OCI-LY7 (cell line): ENCODE measurements around the gene SMG9. TPM values are rescaled to one million over a fixed set of nuclear protein-coding genes. Genes with fewer than 3 reads are reported as not detected.
"Not testable (repeated sequence)": the region's sequence is repeated elsewhere in the genome, so short reads cannot be mapped to it uniquely, and the experiment has no call there.

Experiments
- BruUV-seq: library from RNA; stranded (reverse); fragments of 400-500 nt; replicated peaks from 2 replicates; lab custom pipeline; 2021; lab: Mats Ljungman, UMichigan
- CTCF ChIA-PET: fragments of 300-600 bp; sonication (Branson Sonifier 250); formaldehyde crosslinking; loops from one replicate; lab custom pipeline; 2022; ENCODE audit warnings: antibody characterized with exemption; ENCODE audit not compliant: unreplicated experiment; lab: Charles Lee
- POLR2A ChIA-PET: fragments of 300-600 bp; sonication (Branson Sonifier 250); formaldehyde crosslinking; loops from one replicate; lab custom pipeline; 2022; ENCODE audit warnings: antibody characterized with exemption; lab: Charles Lee
- DNase-seq: peaks from one replicate; pipeline ENCODE4 v3.0.0-alpha.2; 2015; ENCODE audit warnings: low spot score
- H2AFZ ChIP-seq: fragments of 200-600 bp; sonication (generic), shearing (Covaris generic); 2 replicates; pipeline ENCODE4 v1.6.1; 2014; ENCODE audit warnings: mild to moderate bottlenecking, antibody characterized with exemption, low read length, moderate library complexity
- H3K27ac ChIP-seq: fragments of 200-600 bp; sonication (generic); 2 replicates; pipeline ENCODE4 v1.5.1; 2014; ENCODE audit warnings: mixed run types, low read depth, mild to moderate bottlenecking, moderate library complexity, low read length, inconsistent platforms; ENCODE audit not compliant: poor library complexity, severe bottlenecking
- H3K36me3 ChIP-seq: fragments of 200-600 bp; sonication (generic); 2 replicates; pipeline ENCODE4 v1.6.1; 2014; ENCODE audit warnings: mild to moderate bottlenecking, antibody characterized with exemption, low read length, moderate library complexity, mixed read lengths; ENCODE audit not compliant: insufficient read depth
- H3K4me1 ChIP-seq: fragments of 200-600 bp; sonication (generic); 2 replicates; pipeline ENCODE4 v1.5.1; 2014; ENCODE audit warnings: mild to moderate bottlenecking, low read length; ENCODE audit not compliant: insufficient read depth, poor library complexity, severe bottlenecking
- H3K4me2 ChIP-seq: fragments of 200-600 bp; sonication (generic); 2 replicates; pipeline ENCODE4 v1.6.1; 2014; ENCODE audit warnings: mild to moderate bottlenecking, low read length
- H3K4me3 ChIP-seq: fragments of 200-600 bp; sonication (generic); 2 replicates; pipeline ENCODE4 v1.5.1; 2014; ENCODE audit warnings: mild to moderate bottlenecking, low read depth, low read length; ENCODE audit not compliant: poor library complexity, severe bottlenecking
- H3K79me2 ChIP-seq: fragments of 200-600 bp; sonication (generic); 2 replicates; pipeline ENCODE4 v1.6.1; 2016; ENCODE audit warnings: low read depth, mild to moderate bottlenecking, low read length, moderate library complexity, mixed read lengths; ENCODE audit not compliant: insufficient read depth
- H3K9me2 ChIP-seq: fragments of 200-600 bp; sonication (generic); 2 replicates; pipeline ENCODE4 v1.6.1; 2016; ENCODE audit warnings: mild to moderate bottlenecking, low read length, mixed read lengths; ENCODE audit not compliant: insufficient read depth
- H3K9me3 ChIP-seq: fragments of 200-600 bp; sonication (generic); 2 replicates; pipeline ENCODE4 v1.6.1; 2014; ENCODE audit warnings: mild to moderate bottlenecking, mixed run types, low read length, mixed read lengths
- H4K20me1 ChIP-seq: fragments of 200-600 bp; sonication (generic); 2 replicates; pipeline ENCODE4 v1.6.1; 2014; ENCODE audit warnings: mild to moderate bottlenecking, antibody characterized with exemption, low read length, moderate library complexity, mixed read lengths; ENCODE audit not compliant: insufficient read depth
- EZH2phosphoT487 ChIP-seq: fragments of 200-600 bp; sonication (generic); IDR thresholded peaks from 2 replicates; pipeline ENCODE4 v1.6.1; 2018; ENCODE audit warnings: low read depth, borderline replicate concordance, mild to moderate bottlenecking, mixed run types, antibody characterized with exemption, low read length, moderate library complexity, mixed read lengths
- intact Hi-C: fragments of 100-400 bp; cut with micrococcal nuclease; formaldehyde crosslinking; loops from one replicate; pipeline ENCODE4 v1.10.0; 2022; ENCODE audit not compliant: unreplicated experiment
- total RNA-seq, 2 experiments: library from RNA; depleted of rRNA in 1 of 2; stranded (reverse); fragments of >200 nt in 1 of 2; shearing (Covaris generic) in 1 of 2; gene quantifications; 2 replicates each; pipeline ENCODE4 v1.2.3, GENCODE V29; 2014 to 2022
- TF ChIP-seq, protein P1 (sequence below): fragments of 200-600 bp; sonication (generic); conservative IDR thresholded peaks from 2 replicates; pipeline ENCODE4 v1.5.1; 2014; ENCODE audit warnings: mild to moderate bottlenecking, antibody characterized with exemption, low read length, moderate library complexity, mixed read lengths

SMG9 gene
- total RNA-seq, 2 experiments from 2014 or later: 65.6 to 75.5 TPM

DNA sequence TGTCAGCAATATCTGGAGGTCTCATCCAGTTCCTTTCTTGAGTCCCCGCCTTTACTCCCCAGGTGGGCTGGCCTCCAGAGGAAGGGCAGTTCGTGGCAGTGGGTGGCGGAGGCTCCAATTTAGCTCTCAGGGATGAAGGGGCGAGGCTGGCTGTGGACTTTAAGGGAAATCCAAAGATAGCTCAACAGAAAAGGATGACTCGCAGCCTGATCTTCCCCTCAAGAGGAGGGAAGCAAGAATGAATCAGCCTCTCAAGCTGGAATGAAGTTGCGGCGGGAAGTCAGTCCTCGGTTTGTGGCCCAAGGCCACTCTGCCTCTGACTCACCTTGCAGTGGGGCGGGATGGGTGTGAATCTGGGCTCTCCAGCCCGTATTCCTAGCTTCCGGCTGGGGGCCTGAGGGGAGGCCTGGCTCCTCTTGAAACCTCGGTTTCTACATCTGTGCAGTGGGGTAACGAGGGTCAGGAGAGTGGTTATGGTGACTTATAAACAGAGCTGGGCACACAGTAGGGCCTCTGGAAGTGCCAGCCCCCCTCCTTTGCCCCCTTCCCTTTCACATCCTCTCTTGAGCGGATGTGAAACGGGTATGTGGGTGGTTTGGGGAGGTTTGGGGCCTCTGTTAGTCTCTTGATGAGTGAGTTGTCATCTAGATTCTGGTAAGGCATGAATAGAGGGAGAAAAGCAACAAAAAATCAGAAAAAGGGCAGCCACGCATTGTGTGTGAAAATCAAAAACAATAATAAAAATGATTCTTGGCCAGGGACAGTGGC is 10.5 kb upstream of the SMG9 start:
- BruUV-seq: no TSS peak
- POLR2A ChIA-PET: interaction anchor here (1.9 to 6.7 kb wide), 2 partner anchors 10 to 13 kb away, joined by 17 to 49 read pairs; partner anchors contain the start of genes KCNN4 and SMG9
- peaks cover 74% of the 10 kb centered on the region for H3K4me1 ChIP-seq

GRCh38 chr19:43764684-43765083 is 9.9 kb upstream of the SMG9 start:
- Histone ChIP-seq H3K27ac (peak overlapping the region; percentile 96), H3K4me3 (peak overlapping the region; percentile 22), H3K4me1 (peaks cover 79% of the 10 kb centered on the region), H3K4me2 (peak overlapping the region; percentile 81), H3K36me3 (peaks cover 50% of the 10 kb centered on the region)
- ChIA-PET CTCF (interaction anchor here (3.6 kb wide), 1 partner anchor 13 kb away, joined by 18 read pairs; no protein-coding TSS in a partner anchor), POLR2A (interaction anchor here (1.9 to 6.7 kb wide), 2 partner anchors 9 to 14 kb away, joined by 17 to 49 read pairs; partner anchors contain the start of genes KCNN4 and SMG9)
- H3K9me2 ChIP-seq, H2AFZ ChIP-seq, H3K9me3 ChIP-seq, H4K20me1 ChIP-seq, H3K79me2 ChIP-seq, BruUV-seq, DNase-seq: not testable (repeated sequence)
- intact Hi-C loops: loop anchor here (1.0 kb wide), 2 partner anchors 9 to 14 kb away; no protein-coding TSS in a partner anchor

More for the DNA sequence above, 10.5 kb upstream of the SMG9 start:
- CTCF ChIA-PET: interaction anchor here (3.6 kb wide), 1 partner anchor 13 kb away, joined by 18 read pairs; no protein-coding TSS in a partner anchor
- DNase-seq: peak; percentile 88
- Histone ChIP-seq H3K4me3 (peak overlapping the region; percentile 56), H3K36me3 (peaks cover 56% of the 10 kb centered on the region), H3K9me3 (no peaks in the 10 kb centered on the region), H3K9me2 (no peaks in the 10 kb centered on the region), H4K20me1 (no peaks in the 10 kb centered on the region), H2AFZ (no peak overlapping the region), H3K79me2 (no peaks in the 10 kb centered on the region), H3K4me2 (peak overlapping the region; percentile 81), H3K27ac (peak overlapping the region; percentile 96)
- no peak for TF ChIP-seq EZH2phosphoT487
- TF ChIP-seq, protein P1, sequence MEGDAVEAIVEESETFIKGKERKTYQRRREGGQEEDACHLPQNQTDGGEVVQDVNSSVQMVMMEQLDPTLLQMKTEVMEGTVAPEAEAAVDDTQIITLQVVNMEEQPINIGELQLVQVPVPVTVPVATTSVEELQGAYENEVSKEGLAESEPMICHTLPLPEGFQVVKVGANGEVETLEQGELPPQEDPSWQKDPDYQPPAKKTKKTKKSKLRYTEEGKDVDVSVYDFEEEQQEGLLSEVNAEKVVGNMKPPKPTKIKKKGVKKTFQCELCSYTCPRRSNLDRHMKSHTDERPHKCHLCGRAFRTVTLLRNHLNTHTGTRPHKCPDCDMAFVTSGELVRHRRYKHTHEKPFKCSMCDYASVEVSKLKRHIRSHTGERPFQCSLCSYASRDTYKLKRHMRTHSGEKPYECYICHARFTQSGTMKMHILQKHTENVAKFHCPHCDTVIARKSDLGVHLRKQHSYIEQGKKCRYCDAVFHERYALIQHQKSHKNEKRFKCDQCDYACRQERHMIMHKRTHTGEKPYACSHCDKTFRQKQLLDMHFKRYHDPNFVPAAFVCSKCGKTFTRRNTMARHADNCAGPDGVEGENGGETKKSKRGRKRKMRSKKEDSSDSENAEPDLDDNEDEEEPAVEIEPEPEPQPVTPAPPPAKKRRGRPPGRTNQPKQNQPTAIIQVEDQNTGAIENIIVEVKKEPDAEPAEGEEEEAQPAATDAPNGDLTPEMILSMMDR: no peak
- intact Hi-C loops: loop anchor here (1.0 kb wide), 2 partner anchors 10 to 13 kb away; no protein-coding TSS in a partner anchor

GRCh38 chr19:43763473-43763939 is 8.7 kb upstream of the SMG9 start:
- peak overlapping the region; percentile 19; the same call in 1 of the 2 replicates for H3K4me2 ChIP-seq
- no peaks in the 10 kb centered on the region for H3K79me2 ChIP-seq
- CTCF ChIA-PET: interaction anchor here (3.6 kb wide), 1 partner anchor 15 kb away, joined by 18 read pairs; no protein-coding TSS in a partner anchor
- no peaks in the 10 kb centered on the region for H4K20me1 ChIP-seq
- BruUV-seq: no TSS peak
- no peak overlapping the region for H3K4me3 ChIP-seq
- POLR2A ChIA-PET: interaction anchor here (1.0 to 6.7 kb wide), 2 partner anchors 9 to 15 kb away, joined by 5 to 49 read pairs; partner anchors contain the start of genes KCNN4 and SMG9
- H3K36me3 ChIP-seq: peaks cover 38% of the 10 kb centered on the region
- H3K9me3 ChIP-seq: no peaks in the 10 kb centered on the region
- H3K27ac ChIP-seq: peak overlapping the region; percentile 96
- no peak overlapping the region for H2AFZ ChIP-seq
- intact Hi-C loops: no loop called here
- no peaks in the 10 kb centered on the region for H3K9me2 ChIP-seq
- H3K4me1 ChIP-seq: peaks cover 91% of the 10 kb centered on the region
- DNase-seq: no peak
- TF ChIP-seq EZH2phosphoT487: no peak
- TF ChIP-seq, protein P1: no peak
